SIG-M5 treated with dmso at 0.1 percent for 504 hours (cell line): ENCODE measurements around the gene RAB33A.

Source experiments
- DNase-seq: peaks from one replicate; lab custom pipeline; 2025; ENCODE audit not compliant: unreplicated experiment; lab: John Stamatoyannopoulos, UW

RAB33A gene

DNA sequence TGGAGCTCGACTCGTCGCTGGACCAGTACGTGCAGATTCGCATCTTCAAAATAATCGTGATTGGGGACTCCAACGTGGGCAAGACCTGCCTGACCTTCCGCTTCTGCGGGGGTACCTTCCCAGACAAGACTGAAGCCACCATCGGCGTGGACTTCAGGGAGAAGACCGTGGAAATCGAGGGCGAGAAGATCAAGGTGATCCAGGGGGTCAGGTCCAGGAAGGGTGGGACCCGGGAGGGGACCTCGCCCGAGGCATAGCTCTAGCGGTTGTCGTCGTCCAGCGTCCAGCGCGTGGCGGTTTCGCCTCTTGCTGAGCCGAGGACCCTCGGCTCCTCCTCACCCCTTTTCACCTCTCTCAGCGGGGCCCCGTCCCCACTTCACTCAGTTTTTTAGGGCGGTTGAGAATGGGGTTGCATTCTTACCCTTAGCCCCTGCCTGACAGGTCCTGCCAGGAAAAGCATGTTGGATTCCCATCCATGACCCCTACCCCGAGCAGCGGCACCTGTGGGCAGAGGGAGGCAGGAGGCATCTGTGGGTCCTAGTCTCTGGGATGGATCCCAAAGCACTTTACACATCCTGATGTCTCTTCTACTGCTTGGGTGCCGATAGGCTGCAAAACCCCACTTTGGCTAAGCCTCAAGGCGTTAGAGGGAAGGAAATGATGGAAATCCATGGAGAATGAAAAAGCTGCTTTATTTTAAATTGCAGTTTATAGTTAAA lies 524 bp downstream of the RAB33A start:
- DNase-seq: no peak

DNA sequence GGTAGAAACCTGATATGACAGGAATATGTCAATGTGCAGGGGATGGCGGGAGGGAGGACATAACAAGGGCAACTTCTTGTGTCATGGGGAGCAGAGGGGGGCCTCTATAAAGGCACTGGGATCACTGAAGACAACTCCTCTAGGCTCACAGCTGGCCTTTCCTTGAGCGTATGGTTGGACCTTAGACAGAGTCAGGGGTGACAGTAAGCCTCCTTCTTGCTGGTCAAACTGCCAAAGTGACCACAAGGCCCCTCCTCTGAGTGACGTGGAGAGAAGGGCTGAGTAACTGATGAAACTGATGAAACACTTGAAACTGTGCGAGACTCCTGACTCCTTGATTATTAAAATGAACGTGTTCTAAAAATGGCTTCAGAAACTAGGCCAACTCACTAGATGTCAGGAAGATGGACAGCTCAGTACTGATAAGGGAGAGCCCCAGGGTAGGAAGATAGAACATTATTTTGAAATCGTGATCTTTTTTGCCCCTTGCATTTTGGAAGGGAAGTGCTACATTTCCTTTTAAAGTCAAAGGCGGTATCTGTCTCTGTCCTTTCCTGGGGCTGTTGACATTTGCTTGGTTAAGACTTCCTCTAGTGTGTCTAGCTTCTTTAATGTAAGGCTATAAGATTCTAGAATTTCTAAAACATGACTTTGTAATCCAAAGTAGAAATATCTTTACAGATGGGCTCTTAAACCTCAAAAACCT lies 1.6 kb downstream of the RAB33A start:
- peak; percentile 70 for DNase-seq

DNA sequence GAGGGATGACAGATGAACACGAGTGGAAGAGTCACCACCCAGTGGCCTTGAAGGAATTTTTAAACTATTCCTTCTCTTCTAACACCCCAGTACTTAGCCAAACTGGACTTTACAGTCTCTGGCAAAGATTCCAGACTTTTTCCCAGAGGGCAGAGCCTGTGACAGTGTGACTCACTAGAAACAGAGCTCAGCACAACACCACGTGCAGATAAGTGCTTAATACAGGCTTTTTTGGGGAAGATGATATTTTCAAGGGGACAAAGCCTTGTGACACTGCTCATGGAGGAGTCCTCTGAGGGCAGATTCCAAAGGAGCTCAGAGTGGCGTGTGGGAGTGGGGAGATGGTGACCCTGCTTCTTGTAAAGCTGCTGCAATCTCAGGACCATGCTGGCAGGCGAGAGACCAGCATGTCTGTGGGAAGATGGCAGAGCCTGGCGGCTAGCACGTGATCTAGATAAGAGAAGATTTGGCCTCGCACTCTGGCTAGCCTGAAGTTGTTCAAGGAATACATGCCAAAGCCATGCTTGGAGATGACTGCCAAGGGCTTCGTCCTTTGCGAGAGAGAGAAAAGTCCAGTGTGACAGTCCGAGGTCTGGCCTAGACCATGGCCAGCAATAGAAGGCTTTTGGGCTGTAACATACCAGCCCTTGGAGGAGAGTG lies 2.4 kb downstream of the RAB33A start:
- no peak for DNase-seq

DNA sequence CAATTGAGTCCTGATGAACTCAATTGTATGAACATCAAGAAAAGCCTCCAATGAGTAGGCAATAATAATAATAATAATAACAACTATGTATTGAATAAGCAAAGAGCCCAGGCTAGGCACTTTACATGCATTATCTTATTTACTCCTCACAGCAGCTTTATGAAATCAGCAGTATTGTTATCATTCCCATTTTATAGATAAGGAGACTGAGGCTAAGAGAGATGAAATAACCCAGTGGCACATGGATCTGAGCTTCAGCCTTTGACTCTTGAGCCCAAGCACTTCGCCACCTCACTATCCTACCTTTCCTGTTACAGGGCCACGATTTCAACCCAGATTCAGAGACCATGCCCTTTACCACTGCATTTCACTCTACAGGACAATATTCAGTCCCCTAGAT lies 3.2 kb downstream of the RAB33A start:
- DNase-seq: no peak

DNA sequence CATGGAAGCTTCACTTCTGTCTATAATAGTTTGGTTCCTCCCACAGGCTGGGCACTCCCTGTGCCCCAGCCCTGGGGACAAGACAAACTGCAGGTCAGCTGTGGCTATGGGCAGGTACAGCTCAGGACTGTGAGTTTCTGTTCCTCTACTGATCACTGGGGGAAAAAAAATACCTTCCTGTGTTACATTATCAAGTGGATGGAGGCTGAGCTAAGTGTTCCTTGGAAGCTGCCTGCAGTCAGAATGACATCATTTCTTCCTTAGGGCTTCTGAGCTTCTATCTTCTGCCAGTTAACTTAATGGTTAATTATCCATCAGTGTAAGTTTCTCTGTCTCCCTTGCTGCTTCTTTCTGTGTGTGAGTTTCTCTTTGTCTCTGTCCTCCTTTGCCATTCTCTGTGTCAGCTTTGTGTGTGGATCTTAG lies 4.6 kb downstream of the RAB33A start:
- DNase-seq: no peak

DNA sequence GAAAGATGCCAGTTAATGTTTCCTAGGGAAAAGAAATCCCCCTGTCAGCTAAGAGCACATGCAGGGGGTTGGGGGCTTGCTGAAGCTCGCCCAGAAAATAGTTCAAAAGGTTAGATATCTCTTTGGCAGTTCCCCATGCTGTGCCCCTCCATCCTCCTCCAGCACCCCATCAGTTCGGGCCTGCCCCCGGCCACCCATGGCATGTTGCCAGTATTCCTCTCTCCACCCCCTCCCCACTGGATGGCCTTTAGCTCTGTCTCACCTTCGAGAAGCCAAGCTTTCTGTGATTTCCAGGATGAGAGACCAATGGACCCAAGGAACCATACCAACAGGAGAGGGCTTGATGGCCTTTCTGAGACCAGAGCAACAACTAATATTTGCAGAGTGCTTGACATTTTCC lies 5.2 kb downstream of the RAB33A start:
- no peak for DNase-seq

DNA sequence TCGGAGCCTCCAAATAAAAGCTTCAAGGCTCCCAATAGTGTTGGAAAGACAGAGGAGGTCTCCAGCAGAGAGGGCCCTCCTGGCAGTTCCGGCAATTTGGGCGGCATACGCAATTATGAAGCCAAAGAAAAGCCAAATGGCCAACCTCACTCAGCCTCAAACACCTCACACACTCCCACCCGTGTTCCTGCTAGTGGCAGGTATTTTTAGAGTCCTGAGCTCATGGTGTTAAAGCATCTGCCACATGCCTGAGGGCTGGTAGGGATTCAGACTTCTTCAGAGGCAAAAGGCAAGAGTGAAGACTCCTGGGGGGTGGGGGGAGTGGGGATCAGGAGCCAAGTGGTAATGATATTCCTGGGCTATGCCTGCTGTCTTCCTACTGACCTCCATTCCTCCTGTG lies 7.4 kb downstream of the RAB33A start:
- no peak for DNase-seq

DNA sequence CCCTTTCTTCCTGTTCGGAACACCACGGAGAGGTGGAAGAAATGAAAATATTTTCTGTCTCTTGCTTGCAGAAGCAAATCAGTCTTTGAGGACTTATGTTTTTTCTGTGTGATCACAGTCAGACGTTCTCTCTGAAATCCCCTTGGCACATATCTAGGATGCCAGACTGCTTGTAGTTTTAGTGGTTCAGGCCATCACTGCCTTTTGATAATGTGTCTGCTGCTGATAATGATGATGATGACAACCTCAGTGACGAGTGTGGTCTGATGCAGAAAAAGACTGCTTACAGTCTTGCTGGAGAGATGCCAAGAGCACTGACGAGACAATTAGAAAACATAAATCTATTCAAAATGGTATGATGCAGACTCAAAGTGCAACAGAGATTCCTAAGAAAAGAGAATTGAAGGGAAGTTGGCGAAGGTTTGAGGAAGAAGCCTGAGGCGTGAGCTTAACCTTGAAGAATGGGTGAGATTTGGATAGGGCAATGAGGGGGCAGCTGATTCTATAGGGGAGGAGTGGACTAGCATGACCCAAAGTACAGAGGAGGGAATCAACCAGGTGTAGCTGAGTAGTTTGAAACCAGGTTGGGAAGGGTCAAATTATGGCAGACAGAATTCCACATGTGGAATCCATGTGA lies 7.9 kb downstream of the RAB33A start:
- DNase-seq: no peak

DNA sequence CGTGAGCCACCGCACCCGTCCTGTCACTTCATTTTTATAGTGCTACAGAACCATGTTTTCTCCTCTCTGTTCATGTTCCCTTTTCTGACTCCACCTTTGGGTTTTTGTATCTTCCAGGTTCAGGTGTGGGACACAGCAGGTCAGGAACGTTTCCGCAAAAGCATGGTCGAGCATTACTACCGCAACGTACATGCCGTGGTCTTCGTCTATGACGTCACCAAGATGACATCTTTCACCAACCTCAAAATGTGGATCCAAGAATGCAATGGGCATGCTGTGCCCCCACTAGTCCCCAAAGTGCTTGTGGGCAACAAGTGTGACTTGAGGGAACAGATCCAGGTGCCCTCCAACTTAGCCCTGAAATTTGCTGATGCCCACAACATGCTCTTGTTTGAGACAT lies 12.4 kb downstream of the RAB33A start:
- DNase-seq: no peak

DNA sequence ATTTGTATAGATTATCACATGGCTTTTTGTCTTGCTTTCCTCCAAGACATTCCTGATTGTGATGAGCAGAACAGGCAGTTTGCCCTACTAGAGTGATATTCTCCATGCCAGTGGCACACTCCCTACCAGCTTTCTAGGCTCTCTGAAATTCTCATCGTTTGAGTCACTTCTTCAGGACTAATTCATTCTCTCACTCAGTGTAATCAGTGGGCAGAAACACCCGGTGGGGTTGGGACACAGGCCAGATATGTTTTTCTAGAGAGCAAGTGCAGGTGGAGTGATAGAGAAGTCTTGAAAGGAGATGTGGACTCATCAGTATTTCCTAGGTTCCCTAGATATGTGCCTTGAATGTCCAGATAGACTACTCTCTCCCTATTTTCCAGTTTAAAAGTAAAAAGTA lies 13.1 kb downstream of the RAB33A start:
- DNase-seq: no peak

DNA sequence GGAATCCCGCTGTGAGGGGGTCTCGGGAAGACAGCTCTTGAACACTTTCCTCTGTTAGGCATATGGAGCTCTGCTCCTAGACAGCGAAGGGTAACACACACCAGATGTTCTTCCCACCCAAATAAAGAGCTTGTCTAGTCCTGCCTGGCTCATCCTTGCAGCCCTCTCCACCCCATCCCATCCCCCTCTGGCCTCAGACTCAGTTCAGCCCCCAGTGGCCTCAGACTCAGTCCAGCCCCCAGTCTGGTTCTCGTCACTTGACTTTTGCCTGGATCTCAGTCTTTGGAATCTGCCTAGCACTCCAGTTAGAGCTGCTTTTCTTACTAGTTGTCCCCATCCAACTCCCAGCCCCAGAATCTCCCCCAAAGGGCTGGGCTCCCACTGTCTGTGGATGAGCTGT lies 14.9 kb downstream of the RAB33A start:
- no peak for DNase-seq

DNA sequence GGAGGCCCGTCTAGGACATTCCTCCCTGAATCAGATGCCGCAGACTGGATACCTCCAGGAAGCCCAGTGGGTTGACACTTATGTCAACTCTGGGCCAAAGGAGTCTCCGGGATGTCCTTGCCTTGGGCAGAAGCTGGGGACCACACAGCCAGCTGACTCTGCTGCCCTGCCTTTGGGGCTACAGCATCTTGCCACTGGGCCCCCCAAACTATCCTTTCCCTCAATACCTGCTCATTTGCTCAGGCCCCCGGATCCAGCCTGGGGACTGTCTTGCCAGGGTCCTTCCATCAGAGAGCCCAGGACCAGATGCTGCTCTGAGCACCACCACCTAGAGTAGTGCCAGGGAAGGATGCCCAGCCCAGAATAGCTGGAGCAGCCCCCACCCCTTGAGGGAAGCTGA lies 19.0 kb downstream of the RAB33A start:
- DNase-seq: no peak

DNA sequence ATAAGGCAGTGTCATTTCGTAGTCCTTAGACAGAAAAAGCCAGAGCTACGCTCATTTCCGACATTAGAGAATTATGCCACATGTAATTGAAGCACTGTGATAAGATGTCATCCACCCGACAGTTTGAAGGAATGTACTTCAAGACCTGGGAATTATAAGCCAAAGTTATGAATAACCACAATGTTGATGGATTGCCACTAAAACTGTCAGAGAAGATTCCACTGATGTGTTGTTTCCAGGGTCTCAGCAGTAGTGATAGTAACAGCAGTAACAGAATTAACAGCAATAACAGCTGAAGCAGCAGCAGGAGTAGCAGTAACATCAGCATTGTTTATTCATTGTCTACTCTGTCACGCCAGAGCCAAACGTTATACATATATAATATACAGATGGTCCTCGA lies 24.7 kb downstream of the RAB33A start:
- no peak for DNase-seq

DNA sequence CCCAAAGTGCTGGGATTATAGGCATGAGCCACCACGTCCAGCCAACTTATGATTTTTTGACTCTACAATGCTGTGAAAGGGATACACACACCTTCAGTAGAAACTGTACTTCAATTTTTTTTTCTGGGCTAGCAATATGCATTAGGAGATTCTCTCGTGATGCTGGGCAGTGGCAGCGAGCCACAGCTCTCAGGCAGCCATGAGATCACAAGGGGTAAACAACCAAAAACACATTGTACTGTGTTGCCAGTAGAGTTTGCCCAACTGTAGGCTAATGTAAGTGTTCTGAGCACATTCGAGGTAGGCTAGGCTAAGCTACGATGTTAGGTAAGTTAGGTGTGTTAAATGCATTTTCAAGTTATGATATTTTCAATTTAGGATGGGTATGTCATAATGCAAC lies 25.7 kb downstream of the RAB33A start:
- DNase-seq: no peak

DNA sequence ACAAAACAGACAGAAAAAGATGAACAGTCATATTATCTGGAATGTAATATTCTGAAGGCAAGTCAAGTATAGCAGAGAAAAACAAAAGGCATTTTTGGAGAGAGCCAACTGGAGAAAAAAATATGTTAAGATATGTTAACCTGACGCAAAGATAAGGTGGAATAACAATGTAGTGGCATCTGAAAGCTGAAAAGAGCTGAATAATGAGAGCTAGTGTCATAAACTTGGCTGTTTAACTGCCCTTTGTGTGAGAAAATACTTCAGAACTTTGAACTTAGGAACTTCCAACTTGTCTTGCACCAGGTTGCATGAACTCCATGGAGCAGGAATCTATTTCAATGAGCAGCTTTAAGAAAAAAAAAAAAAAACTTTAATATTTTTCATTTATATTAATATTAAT lies 32.9 kb downstream of the RAB33A start:
- DNase-seq: no peak

DNA sequence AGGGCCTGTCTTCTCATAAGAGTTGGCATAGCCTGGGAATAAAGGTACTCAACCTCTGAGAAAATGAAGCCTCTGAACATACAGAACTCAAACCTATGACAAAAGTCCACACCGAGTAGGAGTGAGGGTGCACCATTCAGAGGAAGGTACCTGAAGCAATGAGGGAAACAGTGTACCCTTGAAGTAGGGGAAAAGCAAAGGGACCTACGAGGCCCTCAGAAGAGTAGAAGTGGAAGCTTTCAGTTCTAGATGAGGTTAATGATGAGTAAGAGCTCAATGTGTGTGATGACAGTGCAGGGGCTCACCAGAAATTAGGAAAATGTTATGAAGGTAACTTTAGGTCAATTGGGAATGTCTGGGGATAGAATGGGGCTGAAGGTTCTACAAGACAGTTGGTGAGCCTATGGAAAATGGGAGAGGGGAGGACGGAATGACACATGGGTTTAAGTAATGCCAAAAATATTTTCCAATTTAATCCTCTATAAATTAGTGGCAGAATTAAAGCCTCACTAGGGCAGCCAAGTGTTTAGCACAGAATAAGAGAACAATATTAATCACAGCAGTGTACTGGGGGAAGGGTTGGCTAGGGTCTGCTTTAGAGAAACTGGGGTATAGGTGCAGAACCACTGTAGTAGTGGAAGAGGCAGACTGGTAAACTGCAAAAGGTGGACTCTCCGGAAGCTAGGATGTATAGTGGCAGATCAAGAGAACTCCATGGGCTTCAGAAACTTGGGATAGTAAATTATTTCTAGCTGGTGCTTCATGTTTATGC lies 39.8 kb downstream of the RAB33A start:
- no peak for DNase-seq

DNA sequence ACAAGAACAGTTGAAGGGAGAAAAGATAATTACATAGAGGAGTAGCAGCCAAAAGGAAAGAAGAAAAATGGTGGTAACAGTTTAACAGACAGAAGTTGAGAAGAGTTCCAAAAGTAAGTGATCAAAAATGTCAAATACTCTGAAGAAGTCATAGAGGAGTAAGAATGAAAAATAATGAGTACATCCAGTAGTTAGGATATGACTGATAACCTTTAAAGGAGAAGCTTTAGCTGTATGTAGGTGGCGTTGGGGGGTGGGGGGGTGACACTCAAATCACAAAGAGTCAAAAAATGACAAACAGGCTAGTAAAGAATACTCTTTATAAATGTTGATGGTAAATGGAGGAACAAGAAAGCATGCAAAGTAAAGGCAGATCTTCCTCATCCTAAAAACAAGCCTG lies 40.6 kb downstream of the RAB33A start:
- DNase-seq: no peak

DNA sequence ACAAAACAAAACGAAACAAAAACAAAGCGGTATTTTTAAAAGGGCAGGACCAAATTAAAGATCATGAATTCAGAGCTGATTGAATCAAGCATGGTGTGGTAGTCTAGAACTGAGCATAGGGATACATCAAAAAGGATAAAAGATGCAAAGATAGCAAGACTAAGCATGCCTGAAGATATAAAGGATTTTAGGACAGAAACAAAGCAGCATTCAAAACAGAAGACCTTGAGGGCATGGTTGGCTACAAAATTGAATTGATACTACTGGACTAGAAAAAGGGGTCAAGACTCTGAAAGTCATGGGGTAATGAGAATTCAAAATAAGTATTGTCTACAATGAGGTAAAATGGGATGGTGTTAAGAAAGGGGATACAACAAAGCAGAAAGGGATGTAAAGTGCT lies 41.6 kb downstream of the RAB33A start:
- DNase-seq: no peak

DNA sequence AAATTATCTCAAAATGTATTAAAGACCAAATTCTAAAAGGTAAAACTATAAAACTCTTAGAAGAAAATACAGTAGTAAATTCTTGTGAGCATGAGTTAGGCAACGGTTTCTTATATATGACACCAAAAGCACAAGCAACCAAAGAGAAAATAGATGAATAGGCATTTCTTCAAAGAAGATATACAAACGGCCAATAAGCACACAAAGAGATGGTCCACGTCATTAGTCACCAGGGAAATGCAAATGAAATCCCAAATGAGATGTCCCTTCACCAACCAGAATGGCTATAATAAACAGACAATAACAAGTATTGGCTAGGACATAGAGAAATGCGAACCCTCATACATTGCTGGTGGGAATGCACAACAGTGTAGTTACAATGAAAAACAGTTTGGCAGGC lies 44.6 kb downstream of the RAB33A start:
- DNase-seq: no peak

DNA sequence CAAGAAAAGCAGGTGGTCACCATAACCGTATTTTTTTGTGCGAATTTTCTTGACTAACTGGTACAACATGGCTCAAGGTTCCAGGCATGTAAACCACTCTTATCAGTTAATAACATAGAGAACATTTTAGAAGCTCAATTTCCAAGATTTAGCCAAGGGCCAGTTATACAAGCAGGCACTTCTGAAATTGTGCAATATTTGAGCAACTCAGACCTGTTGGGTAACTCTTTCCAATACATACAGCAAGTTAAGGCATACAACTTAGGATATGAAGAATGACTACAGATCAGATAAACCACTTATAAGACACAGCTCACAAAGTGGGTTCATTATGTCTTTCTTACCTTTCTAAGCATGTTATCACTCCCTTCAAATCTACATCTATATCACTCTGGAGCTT lies 53.0 kb downstream of the RAB33A start:
- peak; percentile 56 for DNase-seq

DNA sequence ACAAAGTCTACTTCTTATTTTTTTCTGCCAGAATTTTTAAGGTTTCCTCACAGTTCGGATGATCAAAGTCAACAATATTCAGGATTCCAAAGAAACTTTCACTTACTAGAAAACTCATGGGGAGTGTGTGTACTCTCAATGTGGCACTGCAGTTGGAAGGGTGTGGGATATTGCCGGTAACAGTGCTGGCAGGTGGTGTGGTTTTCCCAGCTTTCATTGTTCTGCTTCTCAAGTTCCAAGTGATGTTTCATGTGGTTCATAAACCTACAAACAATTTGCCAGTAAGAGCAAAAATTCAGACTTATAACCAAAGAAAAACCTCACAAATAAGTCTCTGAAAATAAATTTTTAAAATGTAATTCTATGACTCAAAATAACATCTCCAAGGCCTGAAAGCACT lies 57.1 kb downstream of the RAB33A start:
- no peak for DNase-seq
